GM12874 (cell line): ENCODE results near the gene AP5Z1.

Source experiments
- CTCF ChIP-seq: IDR thresholded peaks from 2 replicates; pipeline ENCODE4 v1.5.1; 2011; ENCODE audit warnings: low read depth, mild to moderate bottlenecking, control low read depth, low read length, moderate library complexity; ENCODE audit not compliant: insufficient read depth

The AP5Z1 gene

GRCh38 chr7:4763794-4764185, 11.6 kb upstream of the AP5Z1 start:
- no peak for TF ChIP-seq CTCF

- TF ChIP-seq CTCF: no peak
Measured at GRCh38 chr7:4764402-4765007, 10.9 kb upstream of the AP5Z1 start.

GRCh38 chr7:4765776-4766490, 9.5 kb upstream of the AP5Z1 start:
- TF ChIP-seq CTCF: no peak

GRCh38 chr7:4766666-4767519, 8.5 kb upstream of the AP5Z1 start:
- no peak for TF ChIP-seq CTCF

- no peak for TF ChIP-seq CTCF
Measured at GRCh38 chr7:4768597-4769569, 6.5 kb upstream of the AP5Z1 start.

GRCh38 chr7:4769761-4770160, 5.7 kb upstream of the AP5Z1 start:
- no peak for TF ChIP-seq CTCF

- TF ChIP-seq CTCF: no peak
Measured at GRCh38 chr7:4770886-4771285, 4.5 kb upstream of the AP5Z1 start.
